Esophagus muscularis mucosa (tissue), 3 donors: ENCODE results near the gene PTPRJ.

ENCODE experiments used
- POLR2A ChIP-seq: fragments of 450-650 bp; IDR thresholded peaks from one replicate; pipeline ENCODE4 v1.6.1; 2017; ENCODE audit warnings: antibody characterized with exemption, moderate library complexity, mild to moderate bottlenecking, low read depth
- POLR2AphosphoS5 ChIP-seq, 2 donors: sonication (generic); formaldehyde crosslinking; IDR thresholded peaks; one replicate each; pipeline ENCODE4 v1.6.1; 2017; ENCODE audit warnings: antibody characterized with exemption in 2 of 2
- TF ChIP-seq, protein P1 (sequence below), 3 experiments: fragments of 200-600 bp in 2 of 3; fragments of 450-650 bp in 1 of 3; sonication (generic) in 2 of 3; IDR thresholded peaks; one replicate each; pipeline ENCODE4 v1.5.1; 2017 to 2019; ENCODE audit warnings: antibody characterized with exemption in 3 of 3, mild to moderate bottlenecking in 2 of 3, moderate library complexity in 1 of 3

GRCh38 chr11:48096588-48097525 is 116.5 kb downstream of the PTPRJ start:
- TF ChIP-seq, protein P1, sequence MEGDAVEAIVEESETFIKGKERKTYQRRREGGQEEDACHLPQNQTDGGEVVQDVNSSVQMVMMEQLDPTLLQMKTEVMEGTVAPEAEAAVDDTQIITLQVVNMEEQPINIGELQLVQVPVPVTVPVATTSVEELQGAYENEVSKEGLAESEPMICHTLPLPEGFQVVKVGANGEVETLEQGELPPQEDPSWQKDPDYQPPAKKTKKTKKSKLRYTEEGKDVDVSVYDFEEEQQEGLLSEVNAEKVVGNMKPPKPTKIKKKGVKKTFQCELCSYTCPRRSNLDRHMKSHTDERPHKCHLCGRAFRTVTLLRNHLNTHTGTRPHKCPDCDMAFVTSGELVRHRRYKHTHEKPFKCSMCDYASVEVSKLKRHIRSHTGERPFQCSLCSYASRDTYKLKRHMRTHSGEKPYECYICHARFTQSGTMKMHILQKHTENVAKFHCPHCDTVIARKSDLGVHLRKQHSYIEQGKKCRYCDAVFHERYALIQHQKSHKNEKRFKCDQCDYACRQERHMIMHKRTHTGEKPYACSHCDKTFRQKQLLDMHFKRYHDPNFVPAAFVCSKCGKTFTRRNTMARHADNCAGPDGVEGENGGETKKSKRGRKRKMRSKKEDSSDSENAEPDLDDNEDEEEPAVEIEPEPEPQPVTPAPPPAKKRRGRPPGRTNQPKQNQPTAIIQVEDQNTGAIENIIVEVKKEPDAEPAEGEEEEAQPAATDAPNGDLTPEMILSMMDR (IDR thresholded peaks at IDR 0.05): no peak
- TF ChIP-seq POLR2A (no peak), POLR2AphosphoS5 (IDR thresholded peaks at IDR 0.05) (no peak)
